ENCODE results near the gene TNFRSF11A. TPM values are rescaled to one million over a fixed set of nuclear protein-coding genes. Genes with fewer than 3 reads are reported as not detected.

Gene TNFRSF11A
- total RNA-seq, 1 donor from 2014 or later = 0.75 TPM

DNA sequence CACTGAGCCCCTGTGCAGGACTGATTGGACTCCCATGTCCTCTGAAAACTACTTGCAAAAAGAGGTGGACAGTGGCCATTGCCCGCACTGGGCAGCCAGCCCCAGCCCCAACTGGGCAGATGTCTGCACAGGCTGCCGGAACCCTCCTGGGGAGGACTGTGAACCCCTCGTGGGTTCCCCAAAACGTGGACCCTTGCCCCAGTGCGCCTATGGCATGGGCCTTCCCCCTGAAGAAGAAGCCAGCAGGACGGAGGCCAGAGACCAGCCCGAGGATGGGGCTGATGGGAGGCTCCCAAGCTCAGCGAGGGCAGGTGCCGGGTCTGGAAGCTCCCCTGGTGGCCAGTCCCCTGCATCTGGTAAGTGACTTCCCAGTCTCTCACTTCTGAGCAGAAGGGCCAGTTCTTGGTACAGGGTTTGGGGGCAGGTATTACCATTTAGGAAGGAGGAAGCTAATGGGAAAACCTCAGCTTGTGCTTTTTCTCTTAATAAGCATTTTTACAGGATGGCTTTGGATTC lies 44.1 kb downstream of the TNFRSF11A start:
- H4K20me1 ChIP-seq (ENCODE audit: insufficient read depth, low read length) = no peaks in the 10 kb centered on the region
- H3K36me3 ChIP-seq (ENCODE audit: insufficient read depth, low read length) = no peaks in the 10 kb centered on the region
- Mint-ChIP-seq H3K9me3 (ENCODE audit: unreplicated experiment) (no peaks in the 10 kb centered on the region), H3K27ac (ENCODE audit: unreplicated experiment) (no peak overlapping the region), H3K4me3 (ENCODE audit: unreplicated experiment) (no peak overlapping the region), H3K27me3 (ENCODE audit: low read depth, unreplicated experiment) (peaks cover 10% of the 10 kb centered on the region), H3K4me1 (ENCODE audit: low read depth, unreplicated experiment) (no peaks in the 10 kb centered on the region), H3K36me3 (ENCODE audit: low read depth, unreplicated experiment) (peaks cover 7% of the 10 kb centered on the region)
- no peaks in the 10 kb centered on the region for H3K27me3 ChIP-seq (ENCODE audit: insufficient read depth, low read length)
- no peaks in the 10 kb centered on the region for H3K9me3 ChIP-seq (ENCODE audit: insufficient read depth, low read depth, low read length)
- FAIRE-seq = no peak
- no peaks in the 10 kb centered on the region for H3K4me1 ChIP-seq (ENCODE audit: insufficient read depth, low read length)
- TF ChIP-seq, protein P1, sequence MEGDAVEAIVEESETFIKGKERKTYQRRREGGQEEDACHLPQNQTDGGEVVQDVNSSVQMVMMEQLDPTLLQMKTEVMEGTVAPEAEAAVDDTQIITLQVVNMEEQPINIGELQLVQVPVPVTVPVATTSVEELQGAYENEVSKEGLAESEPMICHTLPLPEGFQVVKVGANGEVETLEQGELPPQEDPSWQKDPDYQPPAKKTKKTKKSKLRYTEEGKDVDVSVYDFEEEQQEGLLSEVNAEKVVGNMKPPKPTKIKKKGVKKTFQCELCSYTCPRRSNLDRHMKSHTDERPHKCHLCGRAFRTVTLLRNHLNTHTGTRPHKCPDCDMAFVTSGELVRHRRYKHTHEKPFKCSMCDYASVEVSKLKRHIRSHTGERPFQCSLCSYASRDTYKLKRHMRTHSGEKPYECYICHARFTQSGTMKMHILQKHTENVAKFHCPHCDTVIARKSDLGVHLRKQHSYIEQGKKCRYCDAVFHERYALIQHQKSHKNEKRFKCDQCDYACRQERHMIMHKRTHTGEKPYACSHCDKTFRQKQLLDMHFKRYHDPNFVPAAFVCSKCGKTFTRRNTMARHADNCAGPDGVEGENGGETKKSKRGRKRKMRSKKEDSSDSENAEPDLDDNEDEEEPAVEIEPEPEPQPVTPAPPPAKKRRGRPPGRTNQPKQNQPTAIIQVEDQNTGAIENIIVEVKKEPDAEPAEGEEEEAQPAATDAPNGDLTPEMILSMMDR (IDR thresholded peaks at IDR 0.05; ENCODE audit: insufficient read depth, low read depth, low read length) = no peak
- TF ChIP-seq EZH2 (IDR thresholded peaks at IDR 0.05; ENCODE audit: insufficient read depth, low read length) = no peak
- no peak overlapping the region for H2AFZ ChIP-seq (ENCODE audit: low read depth, low read length)
- H3K4me2 ChIP-seq (ENCODE audit: low read length) = no peak overlapping the region
- no peak for DNase-seq (ENCODE audit: low read depth)
- H3K27ac ChIP-seq (ENCODE audit: low read depth, low read length) = no peak overlapping the region
- no peak overlapping the region for H3K4me3 ChIP-seq (ENCODE audit: insufficient read depth, low read depth, low read length)
- no peak overlapping the region for H3K9ac ChIP-seq (ENCODE audit: low read length)
- no peaks in the 10 kb centered on the region for H3K79me2 ChIP-seq (ENCODE audit: insufficient read depth, low read length)

DNA sequence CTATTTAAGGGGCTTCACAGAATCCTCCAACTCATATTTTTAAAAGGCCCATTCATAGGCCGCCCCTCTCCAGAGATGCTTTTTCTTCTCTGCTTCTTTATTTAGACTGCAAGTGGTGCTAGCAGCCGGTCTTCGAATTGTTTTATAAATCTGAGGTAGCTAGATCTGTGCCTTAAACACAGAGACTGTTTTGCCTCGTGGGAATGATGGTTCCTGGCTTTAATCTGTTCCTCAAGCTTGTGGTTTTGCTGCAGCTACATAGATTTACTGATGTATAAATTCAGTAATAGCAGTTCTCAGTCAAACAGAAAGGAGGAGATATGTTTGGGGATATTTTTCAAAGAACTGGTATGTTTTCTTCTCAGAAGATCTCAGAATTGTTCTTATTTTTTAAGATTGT lies 45.3 kb downstream of the TNFRSF11A start:
- no peak for TF ChIP-seq EZH2 (IDR thresholded peaks at IDR 0.05; ENCODE audit: insufficient read depth, low read length)
- Histone ChIP-seq H3K27me3 (ENCODE audit: insufficient read depth, low read length) (no peaks in the 10 kb centered on the region), H2AFZ (ENCODE audit: low read depth, low read length) (no peak overlapping the region), H3K9ac (ENCODE audit: low read length) (no peak overlapping the region), H3K27ac (ENCODE audit: low read depth, low read length) (no peak overlapping the region), H3K4me1 (ENCODE audit: insufficient read depth, low read length) (no peaks in the 10 kb centered on the region), H3K4me2 (ENCODE audit: low read length) (no peak overlapping the region), H4K20me1 (ENCODE audit: insufficient read depth, low read length) (no peaks in the 10 kb centered on the region), H3K79me2 (ENCODE audit: insufficient read depth, low read length) (no peaks in the 10 kb centered on the region), H3K36me3 (ENCODE audit: insufficient read depth, low read length) (no peaks in the 10 kb centered on the region), H3K9me3 (ENCODE audit: insufficient read depth, low read depth, low read length) (no peaks in the 10 kb centered on the region), H3K4me3 (ENCODE audit: insufficient read depth, low read depth, low read length) (no peak overlapping the region)
- H3K27me3 Mint-ChIP-seq (ENCODE audit: low read depth, unreplicated experiment) = peaks cover 10% of the 10 kb centered on the region
- peaks cover 7% of the 10 kb centered on the region for H3K36me3 Mint-ChIP-seq (ENCODE audit: low read depth, unreplicated experiment)
- DNase-seq (ENCODE audit: low read depth) = no peak
- FAIRE-seq = no peak
- H3K4me1 Mint-ChIP-seq (ENCODE audit: low read depth, unreplicated experiment) = no peaks in the 10 kb centered on the region
- no peak overlapping the region for H3K4me3 Mint-ChIP-seq (ENCODE audit: unreplicated experiment)
- H3K27ac Mint-ChIP-seq (ENCODE audit: unreplicated experiment) = no peak overlapping the region
- no peaks in the 10 kb centered on the region for H3K9me3 Mint-ChIP-seq (ENCODE audit: unreplicated experiment)

DNA sequence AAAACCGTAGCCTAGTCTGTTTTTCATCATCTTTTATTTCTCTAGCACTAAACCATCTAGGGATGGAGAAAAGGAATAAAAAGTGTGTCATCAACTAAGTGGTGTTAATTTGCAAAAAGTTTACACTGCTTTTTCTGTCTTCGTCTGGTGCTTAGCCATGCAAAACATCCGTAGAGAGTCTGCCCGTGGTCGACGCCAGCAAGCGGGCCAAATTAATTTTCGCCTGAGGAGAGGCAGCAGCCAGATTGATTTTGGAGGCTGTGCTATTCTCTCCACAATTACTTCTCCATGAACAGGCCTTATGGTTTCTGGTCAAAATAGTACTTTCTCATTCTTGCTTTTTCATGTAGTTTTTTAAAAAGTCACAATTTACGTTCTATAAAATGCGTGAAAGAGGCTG lies 46.3 kb downstream of the TNFRSF11A start:
- TF ChIP-seq EZH2 (IDR thresholded peaks at IDR 0.05; ENCODE audit: insufficient read depth, low read length) = no peak
- TF ChIP-seq, protein P1 (IDR thresholded peaks at IDR 0.05; ENCODE audit: insufficient read depth, low read depth, low read length) = no peak
- FAIRE-seq = no peak
- peaks cover 7% of the 10 kb centered on the region for H3K36me3 Mint-ChIP-seq (ENCODE audit: low read depth, unreplicated experiment)
- Histone ChIP-seq H3K36me3 (ENCODE audit: insufficient read depth, low read length) (no peaks in the 10 kb centered on the region), H4K20me1 (ENCODE audit: insufficient read depth, low read length) (no peaks in the 10 kb centered on the region), H3K4me3 (ENCODE audit: insufficient read depth, low read depth, low read length) (no peak overlapping the region), H3K4me2 (ENCODE audit: low read length) (no peak overlapping the region), H3K9ac (ENCODE audit: low read length) (no peak overlapping the region), H3K79me2 (ENCODE audit: insufficient read depth, low read length) (no peaks in the 10 kb centered on the region), H2AFZ (ENCODE audit: low read depth, low read length) (no peak overlapping the region), H3K9me3 (ENCODE audit: insufficient read depth, low read depth, low read length) (no peaks in the 10 kb centered on the region), H3K4me1 (ENCODE audit: insufficient read depth, low read length) (no peaks in the 10 kb centered on the region), H3K27me3 (ENCODE audit: insufficient read depth, low read length) (no peaks in the 10 kb centered on the region), H3K27ac (ENCODE audit: low read depth, low read length) (no peak overlapping the region)
- H3K27me3 Mint-ChIP-seq (ENCODE audit: low read depth, unreplicated experiment) = peaks cover 10% of the 10 kb centered on the region
- H3K9me3 Mint-ChIP-seq (ENCODE audit: unreplicated experiment) = no peaks in the 10 kb centered on the region
- no peaks in the 10 kb centered on the region for H3K4me1 Mint-ChIP-seq (ENCODE audit: low read depth, unreplicated experiment)
- H3K4me3 Mint-ChIP-seq (ENCODE audit: unreplicated experiment) = no peak overlapping the region
- no peak for DNase-seq (ENCODE audit: low read depth)
- H3K27ac Mint-ChIP-seq (ENCODE audit: unreplicated experiment) = no peak overlapping the region

Measured in astrocyte (in vitro differentiated cells and primary cell).